ENCODE data around the gene HOXB8. TPM values are rescaled to one million over a fixed set of nuclear protein-coding genes. Genes with fewer than 3 reads are reported as not detected.

Gene HOXB8
- total and polyA plus RNA-seq, 2 experiments from 2014 or later, result not detected

GRCh38 chr17:48567209-48567608 lies 47.9 kb downstream of the HOXB8 start:
- no peak overlapping the region for H3K27ac Mint-ChIP-seq
- Histone ChIP-seq H3K4me2 (no peak overlapping the region), H3K27ac (ENCODE audit: low read depth) (no peak overlapping the region), H3F3A (replicated peaks; ENCODE audit: low read depth) (peaks cover 65% of the 10 kb centered on the region), H3K9me2 (ENCODE audit: insufficient read depth) (no peaks in the 10 kb centered on the region), H2AFZ (no peak overlapping the region), H3K27me3 (ENCODE audit: insufficient read depth) (peaks cover 100% of the 10 kb centered on the region), H3K4me3 (no peak overlapping the region), H3K4me1 (ENCODE audit: insufficient read depth) (peaks cover 75% of the 10 kb centered on the region), H3K79me2 (replicated peaks; ENCODE audit: insufficient read depth) (no peaks in the 10 kb centered on the region), H4K20me1 (replicated peaks; ENCODE audit: insufficient read depth) (peaks cover 68% of the 10 kb centered on the region), H3K36me3 (ENCODE audit: insufficient read depth) (no peaks in the 10 kb centered on the region)
- H3K4me3 Mint-ChIP-seq, result no peak overlapping the region
- no peaks in the 10 kb centered on the region for H3K36me3 Mint-ChIP-seq (ENCODE audit: low read depth)
- DNase-seq (ENCODE audit: low spot score) (no peak), ATAC-seq (no peak)
- peaks cover 29% of the 10 kb centered on the region for H3K4me1 Mint-ChIP-seq
- H3K9me3 Mint-ChIP-seq, result no peaks in the 10 kb centered on the region
- no peak for TF ChIP-seq EZH2phosphoT487 (IDR thresholded peaks at IDR 0.05; ENCODE audit: unreplicated experiment)
- no peak for TF ChIP-seq ZNF331 (CRISPR knock-in tag; IDR thresholded peaks at IDR 0.05; ENCODE audit: low read depth)
- TF ChIP-seq CREB1 (CRISPR knock-in tag; IDR thresholded peaks at IDR 0.05; ENCODE audit: low read depth), result no peak
- no peak for TF ChIP-seq POLR2AphosphoS5 (IDR thresholded peaks at IDR 0.05; ENCODE audit: low read depth)
- no peak for TF ChIP-seq JUNB (IDR thresholded peaks at IDR 0.05; ENCODE audit: unreplicated experiment)
- TF ChIP-seq, protein P1, sequence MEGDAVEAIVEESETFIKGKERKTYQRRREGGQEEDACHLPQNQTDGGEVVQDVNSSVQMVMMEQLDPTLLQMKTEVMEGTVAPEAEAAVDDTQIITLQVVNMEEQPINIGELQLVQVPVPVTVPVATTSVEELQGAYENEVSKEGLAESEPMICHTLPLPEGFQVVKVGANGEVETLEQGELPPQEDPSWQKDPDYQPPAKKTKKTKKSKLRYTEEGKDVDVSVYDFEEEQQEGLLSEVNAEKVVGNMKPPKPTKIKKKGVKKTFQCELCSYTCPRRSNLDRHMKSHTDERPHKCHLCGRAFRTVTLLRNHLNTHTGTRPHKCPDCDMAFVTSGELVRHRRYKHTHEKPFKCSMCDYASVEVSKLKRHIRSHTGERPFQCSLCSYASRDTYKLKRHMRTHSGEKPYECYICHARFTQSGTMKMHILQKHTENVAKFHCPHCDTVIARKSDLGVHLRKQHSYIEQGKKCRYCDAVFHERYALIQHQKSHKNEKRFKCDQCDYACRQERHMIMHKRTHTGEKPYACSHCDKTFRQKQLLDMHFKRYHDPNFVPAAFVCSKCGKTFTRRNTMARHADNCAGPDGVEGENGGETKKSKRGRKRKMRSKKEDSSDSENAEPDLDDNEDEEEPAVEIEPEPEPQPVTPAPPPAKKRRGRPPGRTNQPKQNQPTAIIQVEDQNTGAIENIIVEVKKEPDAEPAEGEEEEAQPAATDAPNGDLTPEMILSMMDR (conservative IDR thresholded peaks at IDR 0.05; ENCODE audit: low read depth in 2 of 2), result no peak
- TF ChIP-seq, protein P2, sequence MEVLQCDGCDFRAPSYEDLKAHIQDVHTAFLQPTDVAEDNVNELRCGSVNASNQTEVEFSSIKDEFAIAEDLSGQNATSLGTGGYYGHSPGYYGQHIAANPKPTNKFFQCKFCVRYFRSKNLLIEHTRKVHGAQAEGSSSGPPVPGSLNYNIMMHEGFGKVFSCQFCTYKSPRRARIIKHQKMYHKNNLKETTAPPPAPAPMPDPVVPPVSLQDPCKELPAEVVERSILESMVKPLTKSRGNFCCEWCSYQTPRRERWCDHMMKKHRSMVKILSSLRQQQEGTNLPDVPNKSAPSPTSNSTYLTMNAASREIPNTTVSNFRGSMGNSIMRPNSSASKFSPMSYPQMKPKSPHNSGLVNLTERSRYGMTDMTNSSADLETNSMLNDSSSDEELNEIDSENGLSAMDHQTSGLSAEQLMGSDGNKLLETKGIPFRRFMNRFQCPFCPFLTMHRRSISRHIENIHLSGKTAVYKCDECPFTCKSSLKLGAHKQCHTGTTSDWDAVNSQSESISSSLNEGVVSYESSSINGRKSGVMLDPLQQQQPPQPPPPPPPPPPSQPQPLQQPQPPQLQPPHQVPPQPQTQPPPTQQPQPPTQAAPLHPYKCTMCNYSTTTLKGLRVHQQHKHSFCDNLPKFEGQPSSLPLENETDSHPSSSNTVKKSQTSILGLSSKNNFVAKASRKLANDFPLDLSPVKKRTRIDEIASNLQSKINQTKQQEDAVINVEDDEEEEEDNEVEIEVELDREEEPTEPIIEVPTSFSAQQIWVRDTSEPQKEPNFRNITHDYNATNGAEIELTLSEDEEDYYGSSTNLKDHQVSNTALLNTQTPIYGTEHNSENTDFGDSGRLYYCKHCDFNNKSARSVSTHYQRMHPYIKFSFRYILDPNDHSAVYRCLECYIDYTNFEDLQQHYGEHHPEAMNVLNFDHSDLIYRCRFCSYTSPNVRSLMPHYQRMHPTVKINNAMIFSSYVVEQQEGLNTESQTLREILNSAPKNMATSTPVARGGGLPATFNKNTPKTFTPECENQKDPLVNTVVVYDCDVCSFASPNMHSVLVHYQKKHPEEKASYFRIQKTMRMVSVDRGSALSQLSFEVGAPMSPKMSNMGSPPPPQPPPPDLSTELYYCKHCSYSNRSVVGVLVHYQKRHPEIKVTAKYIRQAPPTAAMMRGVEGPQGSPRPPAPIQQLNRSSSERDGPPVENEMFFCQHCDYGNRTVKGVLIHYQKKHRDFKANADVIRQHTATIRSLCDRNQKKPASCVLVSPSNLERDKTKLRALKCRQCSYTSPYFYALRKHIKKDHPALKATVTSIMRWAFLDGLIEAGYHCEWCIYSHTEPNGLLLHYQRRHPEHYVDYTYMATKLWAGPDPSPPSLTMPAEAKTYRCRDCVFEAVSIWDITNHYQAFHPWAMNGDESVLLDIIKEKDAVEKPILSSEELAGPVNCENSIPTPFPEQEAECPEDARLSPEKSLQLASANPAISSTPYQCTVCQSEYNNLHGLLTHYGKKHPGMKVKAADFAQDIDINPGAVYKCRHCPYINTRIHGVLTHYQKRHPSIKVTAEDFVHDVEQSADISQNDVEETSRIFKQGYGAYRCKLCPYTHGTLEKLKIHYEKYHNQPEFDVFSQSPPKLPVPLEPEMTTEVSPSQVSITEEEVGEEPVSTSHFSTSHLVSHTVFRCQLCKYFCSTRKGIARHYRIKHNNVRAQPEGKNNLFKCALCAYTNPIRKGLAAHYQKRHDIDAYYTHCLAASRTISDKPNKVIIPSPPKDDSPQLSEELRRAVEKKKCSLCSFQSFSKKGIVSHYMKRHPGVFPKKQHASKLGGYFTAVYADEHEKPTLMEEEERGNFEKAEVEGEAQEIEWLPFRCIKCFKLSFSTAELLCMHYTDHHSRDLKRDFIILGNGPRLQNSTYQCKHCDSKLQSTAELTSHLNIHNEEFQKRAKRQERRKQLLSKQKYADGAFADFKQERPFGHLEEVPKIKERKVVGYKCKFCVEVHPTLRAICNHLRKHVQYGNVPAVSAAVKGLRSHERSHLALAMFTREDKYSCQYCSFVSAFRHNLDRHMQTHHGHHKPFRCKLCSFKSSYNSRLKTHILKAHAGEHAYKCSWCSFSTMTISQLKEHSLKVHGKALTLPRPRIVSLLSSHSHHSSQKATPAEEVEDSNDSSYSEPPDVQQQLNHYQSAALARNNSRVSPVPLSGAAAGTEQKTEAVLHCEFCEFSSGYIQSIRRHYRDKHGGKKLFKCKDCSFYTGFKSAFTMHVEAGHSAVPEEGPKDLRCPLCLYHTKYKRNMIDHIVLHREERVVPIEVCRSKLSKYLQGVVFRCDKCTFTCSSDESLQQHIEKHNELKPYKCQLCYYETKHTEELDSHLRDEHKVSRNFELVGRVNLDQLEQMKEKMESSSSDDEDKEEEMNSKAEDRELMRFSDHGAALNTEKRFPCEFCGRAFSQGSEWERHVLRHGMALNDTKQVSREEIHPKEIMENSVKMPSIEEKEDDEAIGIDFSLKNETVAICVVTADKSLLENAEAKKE (CRISPR knock-in tag; IDR thresholded peaks at IDR 0.05), result no peak
- TF ChIP-seq, protein P3, sequence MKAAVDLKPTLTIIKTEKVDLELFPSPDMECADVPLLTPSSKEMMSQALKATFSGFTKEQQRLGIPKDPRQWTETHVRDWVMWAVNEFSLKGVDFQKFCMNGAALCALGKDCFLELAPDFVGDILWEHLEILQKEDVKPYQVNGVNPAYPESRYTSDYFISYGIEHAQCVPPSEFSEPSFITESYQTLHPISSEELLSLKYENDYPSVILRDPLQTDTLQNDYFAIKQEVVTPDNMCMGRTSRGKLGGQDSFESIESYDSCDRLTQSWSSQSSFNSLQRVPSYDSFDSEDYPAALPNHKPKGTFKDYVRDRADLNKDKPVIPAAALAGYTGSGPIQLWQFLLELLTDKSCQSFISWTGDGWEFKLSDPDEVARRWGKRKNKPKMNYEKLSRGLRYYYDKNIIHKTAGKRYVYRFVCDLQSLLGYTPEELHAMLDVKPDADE (IDR thresholded peaks at IDR 0.05), result no peak
- TF ChIP-seq EZH2 (IDR thresholded peaks at IDR 0.05; ENCODE audit: low read depth, unreplicated experiment), result no peak
- TF ChIP-seq ZNF114 (CRISPR knock-in tag; IDR thresholded peaks at IDR 0.05), result no peak
- peaks cover 18% of the 10 kb centered on the region for H3K27me3 Mint-ChIP-seq (ENCODE audit: insufficient read depth, low read depth, poor library complexity)
